NCI-H2081 (cell line): ENCODE results near the gene HECTD4.

Experiments
- DNase-seq, 2 experiments: peaks; one replicate each; lab custom pipeline; 2025; lab: John Stamatoyannopoulos, UW

The HECTD4 gene

GRCh38 chr12:112322441-112322840 is 59.8 kb downstream of the HECTD4 start:
- DNase-seq: no peak

- DNase-seq: no peak
These were observed 61.0 kb downstream of the HECTD4 start for GRCh38 chr12:112321245-112321644.

- DNase-seq: no peak
These were observed 62.8 kb downstream of the HECTD4 start for GRCh38 chr12:112319395-112319794.

GRCh38 chr12:112317481-112317880 is 64.8 kb downstream of the HECTD4 start:
- no peak for DNase-seq

- DNase-seq: peak in 1 of 2 experiments; percentile 43
These were observed 67.2 kb downstream of the HECTD4 start for GRCh38 chr12:112314981-112315380.

- no peak for DNase-seq
These were observed 72.4 kb downstream of the HECTD4 start for GRCh38 chr12:112309797-112310196.

- DNase-seq: no peak
These were observed 73.6 kb downstream of the HECTD4 start for GRCh38 chr12:112308652-112309051.

GRCh38 chr12:112308161-112308560 is 74.1 kb downstream of the HECTD4 start:
- DNase-seq: no peak

GRCh38 chr12:112307317-112308011 is 74.8 kb downstream of the HECTD4 start:
- no peak for DNase-seq

- peak in 1 of 2 experiments; percentile 11 for DNase-seq
These were observed 76.3 kb downstream of the HECTD4 start for GRCh38 chr12:112305951-112306350.

GRCh38 chr12:112304436-112304835 is 77.8 kb downstream of the HECTD4 start:
- no peak for DNase-seq

- no peak for DNase-seq
These were observed 78.4 kb downstream of the HECTD4 start for GRCh38 chr12:112303799-112304198.

- no peak for DNase-seq
These were observed 79.2 kb downstream of the HECTD4 start for GRCh38 chr12:112303004-112303403.

GRCh38 chr12:112299704-112300103 is 82.5 kb downstream of the HECTD4 start:
- no peak for DNase-seq

- no peak for DNase-seq
These were observed 85.0 kb downstream of the HECTD4 start for GRCh38 chr12:112297188-112297587.

GRCh38 chr12:112296183-112296582 is 86.0 kb downstream of the HECTD4 start:
- DNase-seq: no peak

- no peak for DNase-seq
These were observed 87.4 kb downstream of the HECTD4 start for GRCh38 chr12:112294793-112295192.

- no peak for DNase-seq
These were observed 93.6 kb downstream of the HECTD4 start for GRCh38 chr12:112288638-112289037.

GRCh38 chr12:112285600-112286401 is 96.4 kb downstream of the HECTD4 start:
- peak in 1 of 2 experiments; percentile 15 for DNase-seq

GRCh38 chr12:112283546-112283945 is 98.7 kb downstream of the HECTD4 start:
- no peak for DNase-seq

GRCh38 chr12:112282920-112283319 is 99.3 kb downstream of the HECTD4 start:
- no peak for DNase-seq

GRCh38 chr12:112275836-112276235 is 106.4 kb downstream of the HECTD4 start:
- DNase-seq: no peak

- no peak for DNase-seq
These were observed 107.0 kb downstream of the HECTD4 start for GRCh38 chr12:112275207-112275606.
